IMR-90 (cell line): ENCODE data around the gene MPST. TPM values are rescaled to one million over a fixed set of nuclear protein-coding genes. Genes with fewer than 3 reads are reported as not detected.

Source experiments
- ATAC-seq: fragments of 200-7000 bp; cut with Tn5 transposase; 2 replicates; pipeline ENCODE4 v1.9.1; 2020; ENCODE audit warnings: low read depth, mild to moderate bottlenecking, moderate library complexity
- BruUV-seq: library from RNA; stranded (reverse); fragments of 400-500 nt; replicated peaks from 2 replicates; lab custom pipeline; 2021; lab: Mats Ljungman, UMichigan
- CTCF ChIA-PET: fragments of 300-600 bp; formaldehyde crosslinking; extraction: SDS; loops from one replicate; lab custom pipeline; 2021; ENCODE audit warnings: antibody characterized with exemption; lab: Yijun Ruan, JAX
- POLR2A ChIA-PET: fragments of 300-600 bp; sonication (Branson Sonifier 250); formaldehyde crosslinking; loops from one replicate; lab custom pipeline; 2022; ENCODE audit warnings: antibody characterized with exemption; ENCODE audit not compliant: unreplicated experiment; lab: Charles Lee
- DNase-seq: peaks from one replicate; pipeline ENCODE4 v3.0.0; 2013
- H2AFZ ChIP-seq: replicated peaks from 2 replicates; pipeline ENCODE3; 2013; ENCODE audit warnings: low read length, mild to moderate bottlenecking; ENCODE audit not compliant: poor library complexity
- H2AK5ac ChIP-seq: 2 replicates; pipeline ENCODE4 v1.6.1; 2013; ENCODE audit warnings: low read depth, low read length, inconsistent platforms
- H2AK9ac ChIP-seq: replicated peaks from 2 replicates; pipeline ENCODE3; 2013; ENCODE audit warnings: mild to moderate bottlenecking, low read depth, low read length, moderate library complexity; ENCODE audit not compliant: poor library complexity
- H2BK120ac ChIP-seq: 2 replicates; pipeline ENCODE4 v1.6.1; 2013; ENCODE audit warnings: low read depth, low read length, inconsistent platforms
- H2BK15ac ChIP-seq: 3 replicates; pipeline ENCODE4 v1.6.1; 2013; ENCODE audit warnings: low read depth, low read length, inconsistent platforms
- H2BK20ac ChIP-seq: 2 replicates; pipeline ENCODE4 v1.6.1; 2013; ENCODE audit warnings: low read depth, mild to moderate bottlenecking, inconsistent platforms, low read length, moderate library complexity
- H2BK5ac ChIP-seq: 2 replicates; pipeline ENCODE4 v1.6.1; 2013; ENCODE audit warnings: mild to moderate bottlenecking, low read depth, low read length, inconsistent platforms; ENCODE audit not compliant: poor library complexity, severe bottlenecking
- H3K14ac ChIP-seq: replicated peaks from 2 replicates; pipeline ENCODE4 v1.6.1; 2013; ENCODE audit warnings: low read depth, low read length, inconsistent platforms
- H3K18ac ChIP-seq: 2 replicates; pipeline ENCODE4 v1.6.1; 2013; ENCODE audit warnings: low read depth, low read length, control low read depth
- H3K23ac ChIP-seq: 2 replicates; pipeline ENCODE4 v1.6.1; 2013; ENCODE audit warnings: low read depth, low read length, inconsistent platforms
- H3K27ac ChIP-seq: 2 replicates; pipeline ENCODE4 v1.5.1; 2013; ENCODE audit warnings: mild to moderate bottlenecking, control low read depth, low read length; ENCODE audit not compliant: insufficient read depth
- H3K27me3 ChIP-seq: 2 replicates; pipeline ENCODE4 v1.6.1; 2013; ENCODE audit warnings: low read length; ENCODE audit not compliant: control insufficient read depth, insufficient read depth
- H3K36me3 ChIP-seq: 2 replicates; pipeline ENCODE4 v1.6.1; 2013; ENCODE audit warnings: low read length, mixed read lengths; ENCODE audit not compliant: control insufficient read depth, insufficient read depth
- H3K4ac ChIP-seq: 2 replicates; pipeline ENCODE4 v1.6.1; 2013; ENCODE audit warnings: low read depth, low read length, inconsistent platforms
- H3K4me1 ChIP-seq: 2 replicates; pipeline ENCODE4 v1.6.1; 2013; ENCODE audit warnings: low read length, mixed read lengths; ENCODE audit not compliant: control insufficient read depth, insufficient read depth
- H3K4me2 ChIP-seq: 2 replicates; pipeline ENCODE4 v1.6.1; 2013; ENCODE audit warnings: low read depth, mild to moderate bottlenecking, control low read depth, low read length, moderate library complexity
- H3K4me3 ChIP-seq: 2 replicates; pipeline ENCODE4 v1.5.1; 2013; ENCODE audit warnings: low read depth, mild to moderate bottlenecking, control low read depth, low read length, moderate library complexity; ENCODE audit not compliant: insufficient read depth
- H3K56ac ChIP-seq: 2 replicates; pipeline ENCODE4 v1.6.1; 2013; ENCODE audit warnings: low read length, inconsistent platforms; ENCODE audit not compliant: insufficient read depth; ENCODE audit errors: extremely low read depth
- H3K79me1 ChIP-seq, 2 experiments: 2 replicates each; pipeline ENCODE4 v1.6.1; 2013; ENCODE audit warnings: low read length in 2 of 2, inconsistent platforms in 1 of 2, low read depth in 1 of 2
- H3K9ac ChIP-seq: 2 replicates; pipeline ENCODE4 v1.6.1; 2013; ENCODE audit warnings: low read depth, low read length, control low read depth
- H3K9me1 ChIP-seq: 2 replicates; pipeline ENCODE4 v1.6.1; 2013; ENCODE audit warnings: low read length, inconsistent platforms; ENCODE audit not compliant: insufficient read depth
- H3K9me3 ChIP-seq: 2 replicates; pipeline ENCODE4 v1.6.1; 2013; ENCODE audit warnings: low read length; ENCODE audit not compliant: control insufficient read depth, insufficient read depth
- H4K20me1 ChIP-seq: 2 replicates; pipeline ENCODE4 v1.6.1; 2013; ENCODE audit warnings: low read length, inconsistent platforms; ENCODE audit not compliant: insufficient read depth
- H4K5ac ChIP-seq: 2 replicates; pipeline ENCODE4 v1.6.1; 2013; ENCODE audit warnings: mild to moderate bottlenecking, low read depth, low read length, control low read depth
- H4K8ac ChIP-seq, 2 experiments: 2 replicates each; pipeline ENCODE4 v1.6.1; 2013; ENCODE audit warnings: low read depth in 2 of 2, low read length in 2 of 2, control low read depth in 1 of 2, inconsistent platforms in 1 of 2
- H4K91ac ChIP-seq: 2 replicates; pipeline ENCODE4 v1.6.1; 2013; ENCODE audit warnings: low read depth, low read length, inconsistent platforms; ENCODE audit not compliant: insufficient read depth
- BHLHE40 ChIP-seq: fragments of 150-350 bp; IDR thresholded peaks from 2 replicates; pipeline ENCODE4 v1.6.1; 2016; ENCODE audit warnings: mild to moderate bottlenecking, low read depth, low read length
- CEBPB ChIP-seq: IDR thresholded peaks from 2 replicates; pipeline ENCODE4 v1.6.1; 2012; ENCODE audit warnings: low read depth, low read length, improper control_type of control experiment
- CHD1 ChIP-seq: IDR thresholded peaks from 2 replicates; pipeline ENCODE4 v1.6.1; 2012; ENCODE audit warnings: low read depth, low read length, improper control_type of control experiment
- CTCF ChIP-seq: conservative IDR thresholded peaks from 2 replicates; pipeline ENCODE4 v1.5.1; 2012; ENCODE audit warnings: mild to moderate bottlenecking, low read depth, low read length, improper control_type of control experiment
- FOS ChIP-seq: fragments of 150-350 bp; IDR thresholded peaks from 2 replicates; pipeline ENCODE4 v1.6.1; 2016; ENCODE audit warnings: low read depth, low read length
- MAFK ChIP-seq: IDR thresholded peaks from 2 replicates; pipeline ENCODE4 v1.6.1; 2012; ENCODE audit warnings: low read depth, low read length, improper control_type of control experiment
- MAZ ChIP-seq: IDR thresholded peaks from 2 replicates; pipeline ENCODE4 v1.6.1; 2012; ENCODE audit warnings: low read depth, mild to moderate bottlenecking, low read length, improper control_type of control experiment, moderate library complexity, borderline replicate concordance
- MXI1 ChIP-seq: IDR thresholded peaks from 2 replicates; pipeline ENCODE4 v1.6.1; 2012; ENCODE audit warnings: low read depth, mild to moderate bottlenecking, low read length, moderate library complexity, borderline replicate concordance
- NFE2L2 ChIP-seq: fragments of 150-350 bp; IDR thresholded peaks from 2 replicates; pipeline ENCODE4 v1.6.1; 2016; ENCODE audit warnings: low read depth, mild to moderate bottlenecking, low read length
- POLR2A ChIP-seq: IDR thresholded peaks from 2 replicates; pipeline ENCODE4 v1.6.1; 2012; ENCODE audit warnings: mild to moderate bottlenecking, low read depth, low read length
- RAD21 ChIP-seq: IDR thresholded peaks from 2 replicates; pipeline ENCODE4 v1.6.1; 2012; ENCODE audit warnings: low read length, improper control_type of control experiment
- RCOR1 ChIP-seq: IDR thresholded peaks from 2 replicates; pipeline ENCODE4 v1.6.1; 2012; ENCODE audit warnings: mild to moderate bottlenecking, low read length, improper control_type of control experiment; ENCODE audit not compliant: insufficient replicate concordance
- RFX5 ChIP-seq: IDR thresholded peaks from 2 replicates; pipeline ENCODE4 v1.8.0; 2012; ENCODE audit warnings: low read depth, mild to moderate bottlenecking, low read length, moderate library complexity
- SMC3 ChIP-seq: fragments of 150-350 bp; IDR thresholded peaks from 2 replicates; pipeline ENCODE4 v1.6.1; 2016; ENCODE audit warnings: low read depth, mild to moderate bottlenecking, antibody characterized with exemption, low read length, moderate library complexity
- WGBS, 2 experiments: methylation state at CpG; one replicate each; pipeline versions ENCODE4 v1.1.5 to v1.1.7; 2013; ENCODE audit warnings: missing lambda C conversion rate in 2 of 2; ENCODE audit not compliant: insufficient read length in 1 of 2; ENCODE audit errors: extremely low coverage in 2 of 2; 5-methylcytosine and 5-hydroxymethylcytosine counted together
- dilution Hi-C: fragments of 300-500 bp; cut with HindIII; formaldehyde crosslinking; loops from one replicate; pipeline ENCODE4 v1.14.3; 2018; ENCODE audit warnings: low sequenced_read_pairs; ENCODE audit not compliant: unreplicated experiment
- in situ Hi-C: fragments of 300-500 bp; cut with MboI; formaldehyde crosslinking; loops from 3 replicates; pipeline ENCODE4 v1.14.3; 2019; ENCODE audit warnings: low sequenced_read_pairs, inconsistent platforms, mixed read lengths
- intact Hi-C: fragments of 100-400 bp; cut with micrococcal nuclease; formaldehyde crosslinking; loops from 2 replicates; pipeline ENCODE4 v1.10.0; 2022
- polyA plus RNA-seq, 3 experiments: library from polyadenylated mRNA; depleted of rRNA; stranded (reverse); fragments of >200 nt; gene quantifications; 2 replicates each; pipeline ENCODE4 v1.2.3, GENCODE V29; 2012; ENCODE audit warnings: low replicate concordance in 1 of 3
- total RNA-seq: library from RNA; depleted of rRNA; stranded (reverse); fragments of >200 nt; gene quantifications from 2 replicates; pipeline ENCODE4 v1.2.3, GENCODE V29; 2012
- TF ChIP-seq, protein P1 (sequence below): fragments of 150-350 bp; IDR thresholded peaks from 2 replicates; pipeline ENCODE4 v1.6.1; 2017; ENCODE audit warnings: mild to moderate bottlenecking, antibody characterized with exemption, low read length, low read depth
- TF ChIP-seq, protein P2 (sequence below): fragments of 150-350 bp; IDR thresholded peaks from 2 replicates; pipeline ENCODE4 v1.6.1; 2016; ENCODE audit warnings: low read depth, mild to moderate bottlenecking, low read length, moderate library complexity, borderline replicate concordance

The MPST gene
- total and polyA plus RNA-seq, 2 of the 4 experiments (the other 2 are of a cell fraction), result 19.2 to 43.0 TPM

- ATAC-seq (no peak), DNase-seq (no peak)
- Histone ChIP-seq H2AFZ (no peak overlapping the region), H3K4me1 (no peaks in the 10 kb centered on the region), H3K27ac (no peak overlapping the region), H3K9ac (no peak overlapping the region), H3K4ac (no peak overlapping the region), H4K5ac (no peak overlapping the region), H2BK15ac (no peak overlapping the region), H3K18ac (no peak overlapping the region), H3K27me3 (peaks cover 17% of the 10 kb centered on the region), H3K36me3 (peaks cover 7% of the 10 kb centered on the region), H3K79me1 (peaks cover 0 to 12% of the 10 kb centered on the region in 2 experiments; a peak in 3 of 4 replicates), H4K20me1 (peaks cover 23% of the 10 kb centered on the region), H3K4me2 (no peak overlapping the region), H2AK5ac (no peak overlapping the region), H4K8ac (no peak overlapping the region), H3K4me3 (no peak overlapping the region), H2BK120ac (no peak overlapping the region), H4K91ac (no peak overlapping the region), H3K56ac (no peak overlapping the region), H3K23ac (no peak overlapping the region), H2AK9ac (no peak overlapping the region), H3K9me1 (no peaks in the 10 kb centered on the region; the same call in 1 of the 2 replicates), H3K14ac (no peak overlapping the region), H3K9me3 (no peaks in the 10 kb centered on the region), H2BK5ac (no peak overlapping the region), H2BK20ac (no peak overlapping the region)
- BruUV-seq, result no TSS peak
- in situ Hi-C loops, result no loop called here
- intact Hi-C loops, result no loop called here
- dilution Hi-C loops, result no loop called here
- TF ChIP-seq FOS, result no peak
- TF ChIP-seq SMC3, result no peak
- TF ChIP-seq RFX5, result no peak
- TF ChIP-seq NFE2L2, result no peak
- no peak for TF ChIP-seq CEBPB
- TF ChIP-seq POLR2A, result no peak
- no peak for TF ChIP-seq MAFK
- TF ChIP-seq MAZ, result no peak
- TF ChIP-seq CTCF, result no peak
- no peak for TF ChIP-seq BHLHE40
- no peak for TF ChIP-seq RAD21
- TF ChIP-seq RCOR1, result no peak
- TF ChIP-seq, protein P1, sequence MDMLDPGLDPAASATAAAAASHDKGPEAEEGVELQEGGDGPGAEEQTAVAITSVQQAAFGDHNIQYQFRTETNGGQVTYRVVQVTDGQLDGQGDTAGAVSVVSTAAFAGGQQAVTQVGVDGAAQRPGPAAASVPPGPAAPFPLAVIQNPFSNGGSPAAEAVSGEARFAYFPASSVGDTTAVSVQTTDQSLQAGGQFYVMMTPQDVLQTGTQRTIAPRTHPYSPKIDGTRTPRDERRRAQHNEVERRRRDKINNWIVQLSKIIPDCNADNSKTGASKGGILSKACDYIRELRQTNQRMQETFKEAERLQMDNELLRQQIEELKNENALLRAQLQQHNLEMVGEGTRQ, result no peak
- TF ChIP-seq, protein P2, sequence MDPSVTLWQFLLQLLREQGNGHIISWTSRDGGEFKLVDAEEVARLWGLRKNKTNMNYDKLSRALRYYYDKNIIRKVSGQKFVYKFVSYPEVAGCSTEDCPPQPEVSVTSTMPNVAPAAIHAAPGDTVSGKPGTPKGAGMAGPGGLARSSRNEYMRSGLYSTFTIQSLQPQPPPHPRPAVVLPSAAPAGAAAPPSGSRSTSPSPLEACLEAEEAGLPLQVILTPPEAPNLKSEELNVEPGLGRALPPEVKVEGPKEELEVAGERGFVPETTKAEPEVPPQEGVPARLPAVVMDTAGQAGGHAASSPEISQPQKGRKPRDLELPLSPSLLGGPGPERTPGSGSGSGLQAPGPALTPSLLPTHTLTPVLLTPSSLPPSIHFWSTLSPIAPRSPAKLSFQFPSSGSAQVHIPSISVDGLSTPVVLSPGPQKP, result no peak
- TF ChIP-seq CHD1, result no peak
- TF ChIP-seq MXI1, result no peak
- WGBS, 2 experiments, result 85% methylated on average over 2 of the region's 9 CpGs; no CpG with 5 or more reads in 1 of the 2 experiments
- POLR2A ChIA-PET, result no interaction called here
- CTCF ChIA-PET, result no interaction called here
Observed at GRCh38 chr22:37012262-37012904, 7.2 kb upstream of the MPST start.
